LNCaP clone FGC (cell line): ENCODE measurements around the gene PCNT.

Experiments
- DNase-seq: peaks from one replicate; pipeline ENCODE4 v3.0.0-alpha.2; 2011; ENCODE audit warnings: low read depth
- H3K4me3 ChIP-seq: 2 replicates; pipeline ENCODE4 v1.5.1; 2011; ENCODE audit warnings: mild to moderate bottlenecking, low read depth, low read length, control low read depth
- TF ChIP-seq, protein P1 (sequence below): IDR thresholded peaks from 2 replicates; pipeline ENCODE4 v1.5.1; 2012; ENCODE audit warnings: mild to moderate bottlenecking; ENCODE audit not compliant: control insufficient read depth, insufficient read depth; ENCODE audit errors: extremely low read depth

The PCNT gene

DNA sequence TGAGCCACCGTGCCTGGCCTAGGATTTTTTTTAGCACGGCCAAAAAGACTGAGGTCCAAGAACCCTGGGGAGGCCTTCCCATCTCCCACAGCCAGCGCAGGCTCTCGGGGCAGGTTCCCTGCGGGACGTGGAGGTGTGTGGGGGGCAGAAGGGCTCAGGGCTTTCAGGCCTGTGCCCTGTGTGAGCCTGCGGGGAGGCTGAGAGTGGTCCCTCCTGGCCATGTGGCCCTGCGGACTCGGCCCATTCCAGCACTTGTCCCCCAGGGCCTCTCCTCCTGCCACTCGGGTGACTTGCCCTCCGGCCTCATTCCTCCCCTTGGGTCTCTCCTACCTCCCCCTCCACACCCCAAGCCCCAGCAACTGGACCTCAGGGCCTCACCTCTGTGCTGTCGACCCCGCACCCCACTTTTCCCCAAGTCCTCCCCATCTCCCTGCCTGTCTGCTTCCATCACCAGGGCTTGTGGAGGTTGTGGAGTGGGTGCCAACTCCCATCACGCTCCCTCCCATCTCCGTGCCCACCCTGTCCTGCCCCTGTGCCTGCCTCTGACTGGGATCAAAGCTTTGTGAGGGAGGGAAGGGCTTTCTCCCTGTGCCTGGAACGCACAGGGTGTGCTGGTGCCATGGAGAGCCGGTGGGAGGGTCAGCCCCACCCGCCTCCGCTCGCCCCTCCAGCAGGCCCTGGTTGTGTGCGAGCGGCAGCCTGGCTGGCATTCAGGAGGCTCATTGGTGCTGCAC is 102.5 kb downstream of the PCNT start:
- DNase-seq, result no peak
- TF ChIP-seq, protein P1, sequence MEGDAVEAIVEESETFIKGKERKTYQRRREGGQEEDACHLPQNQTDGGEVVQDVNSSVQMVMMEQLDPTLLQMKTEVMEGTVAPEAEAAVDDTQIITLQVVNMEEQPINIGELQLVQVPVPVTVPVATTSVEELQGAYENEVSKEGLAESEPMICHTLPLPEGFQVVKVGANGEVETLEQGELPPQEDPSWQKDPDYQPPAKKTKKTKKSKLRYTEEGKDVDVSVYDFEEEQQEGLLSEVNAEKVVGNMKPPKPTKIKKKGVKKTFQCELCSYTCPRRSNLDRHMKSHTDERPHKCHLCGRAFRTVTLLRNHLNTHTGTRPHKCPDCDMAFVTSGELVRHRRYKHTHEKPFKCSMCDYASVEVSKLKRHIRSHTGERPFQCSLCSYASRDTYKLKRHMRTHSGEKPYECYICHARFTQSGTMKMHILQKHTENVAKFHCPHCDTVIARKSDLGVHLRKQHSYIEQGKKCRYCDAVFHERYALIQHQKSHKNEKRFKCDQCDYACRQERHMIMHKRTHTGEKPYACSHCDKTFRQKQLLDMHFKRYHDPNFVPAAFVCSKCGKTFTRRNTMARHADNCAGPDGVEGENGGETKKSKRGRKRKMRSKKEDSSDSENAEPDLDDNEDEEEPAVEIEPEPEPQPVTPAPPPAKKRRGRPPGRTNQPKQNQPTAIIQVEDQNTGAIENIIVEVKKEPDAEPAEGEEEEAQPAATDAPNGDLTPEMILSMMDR, result no peak

DNA sequence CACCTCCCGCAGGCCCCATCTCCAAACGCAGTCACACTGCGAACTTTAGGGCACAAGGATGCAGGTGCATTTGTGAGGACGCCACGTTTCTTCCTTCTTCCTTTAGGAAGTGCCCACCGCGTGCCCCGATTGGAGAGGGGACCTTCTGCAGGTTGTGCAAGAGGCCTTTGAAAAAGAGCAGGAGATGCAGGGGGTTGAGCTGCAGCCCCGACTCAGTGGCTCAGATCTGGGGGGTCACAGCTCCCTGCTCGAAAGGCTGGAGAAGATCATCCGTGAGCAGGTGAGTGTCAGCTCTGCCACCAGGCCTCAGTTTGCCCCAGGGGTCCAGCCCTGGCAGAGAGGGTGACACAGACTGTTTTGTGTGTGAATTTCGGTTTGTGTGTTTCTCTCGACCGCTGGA is 103.6 kb downstream of the PCNT start:
- H3K4me3 ChIP-seq, result no peak overlapping the region
- TF ChIP-seq, protein P1, result no peak
- DNase-seq, result no peak

More for the DNA sequence above, 102.5 kb downstream of the PCNT start:
- no peak overlapping the region for H3K4me3 ChIP-seq

DNA sequence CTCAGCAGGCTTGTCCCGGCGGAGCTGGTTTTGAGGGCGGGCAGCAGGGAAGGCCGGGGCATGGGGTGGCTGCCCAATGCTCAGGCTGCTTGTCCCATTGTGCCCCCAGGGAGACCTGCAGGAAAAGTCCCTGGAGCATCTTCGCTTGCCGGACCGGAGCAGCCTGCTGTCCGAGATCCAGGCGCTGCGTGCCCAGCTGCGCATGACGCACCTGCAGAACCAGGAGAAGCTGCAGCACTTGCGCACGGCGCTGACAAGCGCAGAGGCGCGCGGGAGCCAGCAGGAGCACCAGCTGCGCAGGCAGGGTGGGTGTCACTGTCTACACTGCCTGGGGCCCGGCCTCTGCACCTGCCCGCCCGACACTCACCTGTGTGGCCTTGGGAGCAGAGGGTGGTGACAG is 104.3 kb downstream of the PCNT start:
- TF ChIP-seq, protein P1, result no peak
- H3K4me3 ChIP-seq, result no peak overlapping the region
- DNase-seq, result no peak

DNA sequence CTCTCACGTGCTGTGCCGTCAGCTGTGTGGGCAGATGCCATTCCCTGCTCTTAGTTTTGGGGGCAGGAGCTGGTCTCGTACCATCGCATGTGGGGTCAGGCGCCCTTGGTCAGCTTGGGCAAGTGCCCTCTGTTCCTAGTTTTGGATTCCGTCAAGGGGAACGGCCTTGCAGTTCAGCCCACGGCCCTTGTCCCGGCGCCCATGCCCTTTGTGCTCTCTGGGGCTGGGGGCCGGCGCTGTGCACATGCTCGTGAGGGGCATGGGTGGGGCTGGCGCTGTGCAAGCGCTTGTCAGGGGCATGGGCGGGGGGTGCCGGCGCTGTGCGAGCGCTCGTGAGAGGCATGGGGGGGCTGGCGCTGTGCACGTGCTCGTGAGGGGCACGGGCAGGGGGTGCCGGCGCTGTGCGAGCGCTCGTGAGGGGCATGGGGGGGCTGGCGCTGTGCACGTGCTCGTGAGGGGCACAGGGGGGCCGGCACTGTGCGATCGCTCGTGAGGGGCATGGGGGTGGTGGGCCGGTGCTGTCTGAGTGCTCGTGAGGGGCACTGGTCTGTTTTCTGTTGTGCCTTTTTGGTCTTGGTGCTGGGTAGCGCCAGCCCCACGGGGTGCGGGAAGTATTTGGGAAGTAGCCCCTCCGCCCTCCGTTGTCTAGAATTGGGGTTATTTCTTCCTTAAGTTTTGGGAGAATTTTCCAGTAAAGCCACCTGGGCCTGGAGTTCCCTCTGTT is 105.2 kb downstream of the PCNT start:
- DNase-seq, result no peak
- TF ChIP-seq, protein P1, result no peak
- H3K4me3 ChIP-seq, result no peak overlapping the region

DNA sequence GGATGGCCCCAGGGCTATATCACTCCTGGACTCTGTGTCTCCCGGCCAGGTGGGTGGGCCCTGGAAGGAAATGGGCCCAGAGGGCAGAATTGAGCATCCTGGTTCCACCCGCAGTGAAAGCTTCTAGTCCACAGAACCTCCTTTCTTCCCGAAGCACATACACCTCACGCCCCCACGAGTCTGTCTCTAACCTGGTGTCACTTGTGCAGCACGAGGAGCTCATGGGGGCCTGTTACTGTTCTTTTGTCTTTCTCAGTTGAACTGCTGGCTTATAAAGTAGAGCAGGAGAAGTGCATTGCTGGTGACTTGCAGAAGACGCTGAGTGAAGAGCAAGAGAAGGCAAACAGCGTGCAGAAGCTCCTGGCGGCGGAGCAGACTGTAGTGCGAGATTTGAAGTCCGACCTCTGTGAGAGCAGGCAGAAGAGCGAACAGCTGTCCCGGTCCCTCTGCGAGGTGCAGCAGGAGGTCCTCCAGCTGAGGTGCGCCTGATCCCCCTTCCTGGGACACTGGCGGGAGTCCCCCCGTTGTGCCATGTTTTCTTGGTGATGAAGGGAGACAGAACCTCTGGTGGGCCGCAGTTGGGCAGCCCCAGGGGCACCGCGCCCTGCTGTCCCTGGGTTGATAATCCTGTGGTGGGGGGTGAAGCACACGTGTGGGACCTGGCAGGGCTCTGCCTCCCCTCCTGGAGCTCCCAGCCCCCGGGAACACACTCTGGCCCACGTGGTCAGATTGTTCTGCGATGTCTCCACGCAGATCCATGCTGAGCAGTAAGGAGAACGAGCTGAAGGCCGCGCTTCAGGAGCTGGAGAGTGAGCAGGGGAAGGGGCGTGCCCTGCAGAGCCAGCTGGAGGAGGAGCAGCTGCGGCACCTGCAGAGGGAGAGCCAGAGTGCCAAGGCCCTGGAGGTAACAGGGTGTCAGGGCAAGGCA is 106.1 kb downstream of the PCNT start:
- no peak overlapping the region for H3K4me3 ChIP-seq
- DNase-seq, result no peak
- TF ChIP-seq, protein P1, result no peak

DNA sequence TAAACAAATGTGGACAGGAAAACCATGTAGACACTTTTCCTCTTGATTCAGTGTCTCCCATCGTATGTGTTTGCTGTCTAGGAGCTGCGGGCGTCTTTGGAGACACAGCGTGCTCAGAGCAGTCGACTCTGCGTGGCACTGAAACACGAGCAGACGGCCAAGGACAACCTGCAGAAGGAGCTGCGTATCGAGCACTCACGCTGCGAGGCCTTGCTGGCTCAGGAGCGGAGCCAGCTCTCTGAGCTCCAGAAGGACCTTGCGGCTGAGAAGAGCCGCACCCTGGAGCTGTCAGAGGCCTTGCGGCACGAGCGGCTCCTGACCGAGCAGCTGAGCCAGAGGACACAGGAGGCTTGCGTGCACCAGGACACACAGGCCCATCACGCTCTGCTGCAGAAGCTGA is 107.5 kb downstream of the PCNT start:
- TF ChIP-seq, protein P1, result no peak
- H3K4me3 ChIP-seq, result no peak overlapping the region
- no peak for DNase-seq
